GM10847 (cell line): ENCODE results near the gene IQSEC1.

Source experiments
- POLR2A ChIP-seq: IDR thresholded peaks from 2 replicates; pipeline ENCODE4 v1.6.1; 2011; ENCODE audit not compliant: insufficient read length; ENCODE audit errors: extremely low read depth

IQSEC1 gene

DNA sequence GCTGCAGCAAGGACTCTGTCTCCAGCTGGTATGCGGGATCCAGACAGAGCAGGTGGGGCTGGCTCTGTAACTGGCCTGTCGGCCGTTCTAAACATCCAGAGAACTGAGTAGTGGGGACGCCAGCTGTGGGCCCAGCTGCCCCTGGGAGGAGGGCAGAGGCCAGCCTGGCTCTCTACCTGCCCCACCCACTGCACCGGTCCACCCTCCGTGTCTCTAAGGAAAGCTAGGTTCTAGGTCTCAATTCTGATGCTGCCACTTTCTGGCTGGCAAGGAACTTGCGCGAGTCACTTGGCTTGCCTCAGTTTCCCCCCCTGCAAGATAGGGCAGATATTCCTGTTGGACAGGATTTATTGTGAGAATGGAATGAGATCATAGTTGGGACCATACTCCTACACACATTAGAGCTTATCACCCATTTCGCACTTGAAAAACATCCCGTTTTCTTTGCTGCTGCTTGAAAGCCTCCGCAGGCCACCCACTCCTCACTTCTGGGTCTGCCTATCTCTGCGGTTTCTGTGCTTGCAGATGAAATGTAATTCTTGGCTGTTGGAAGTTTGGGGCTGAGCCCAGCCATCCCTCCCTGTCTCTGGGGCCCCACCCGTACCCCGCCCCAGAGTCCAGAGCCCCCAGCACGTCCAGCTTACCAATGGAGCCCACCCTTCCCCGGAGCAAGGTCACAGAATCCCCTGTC, 65.8 kb downstream of the IQSEC1 start:
- TF ChIP-seq POLR2A, result no peak

DNA sequence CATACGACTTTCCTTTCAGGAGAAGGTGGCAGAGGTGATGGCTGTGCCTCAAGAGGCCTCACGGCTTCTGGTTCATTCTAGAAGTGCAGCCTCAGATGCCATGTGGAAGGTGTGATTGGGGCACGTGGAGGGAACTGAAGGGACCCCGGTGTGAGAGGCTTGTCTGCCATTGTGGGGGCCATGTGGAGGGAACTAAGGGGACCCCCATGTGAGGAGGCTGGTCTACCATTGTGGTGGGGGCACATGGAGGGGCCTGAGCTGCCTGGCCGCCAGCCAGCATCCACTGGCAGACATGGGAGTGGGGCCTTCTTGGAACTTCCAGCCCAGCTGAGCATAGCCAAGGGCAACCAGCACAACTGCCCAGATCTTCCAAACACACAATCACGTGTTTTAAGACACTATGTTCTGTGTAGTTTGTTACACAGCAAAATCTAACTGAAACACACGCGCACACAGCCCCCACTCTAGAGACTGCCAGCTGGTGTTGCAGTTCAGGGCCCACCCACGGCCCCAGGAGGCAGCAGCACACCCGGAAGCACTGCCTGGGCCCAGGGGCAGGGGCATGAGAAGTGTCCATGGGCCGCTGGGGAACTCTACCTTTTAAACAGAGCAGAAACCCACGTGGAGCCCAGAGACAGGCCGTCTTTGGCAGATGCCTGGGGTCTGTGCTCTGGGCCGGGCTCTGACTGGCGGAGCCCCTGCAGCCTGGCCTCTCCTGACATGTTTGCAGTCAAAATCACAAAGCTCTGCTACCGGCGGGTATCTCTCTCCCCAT, 66.8 kb downstream of the IQSEC1 start:
- no peak for TF ChIP-seq POLR2A

GRCh38 chr3:13005301-13005700, 67.9 kb downstream of the IQSEC1 start:
- no peak for TF ChIP-seq POLR2A

- no peak for TF ChIP-seq POLR2A
These were observed 68.9 kb downstream of the IQSEC1 start for GRCh38 chr3:13004376-13004775.

GRCh38 chr3:13003608-13004007, 69.6 kb downstream of the IQSEC1 start:
- TF ChIP-seq POLR2A, result no peak

GRCh38 chr3:13002398-13003124, 70.7 kb downstream of the IQSEC1 start:
- TF ChIP-seq POLR2A, result no peak

DNA sequence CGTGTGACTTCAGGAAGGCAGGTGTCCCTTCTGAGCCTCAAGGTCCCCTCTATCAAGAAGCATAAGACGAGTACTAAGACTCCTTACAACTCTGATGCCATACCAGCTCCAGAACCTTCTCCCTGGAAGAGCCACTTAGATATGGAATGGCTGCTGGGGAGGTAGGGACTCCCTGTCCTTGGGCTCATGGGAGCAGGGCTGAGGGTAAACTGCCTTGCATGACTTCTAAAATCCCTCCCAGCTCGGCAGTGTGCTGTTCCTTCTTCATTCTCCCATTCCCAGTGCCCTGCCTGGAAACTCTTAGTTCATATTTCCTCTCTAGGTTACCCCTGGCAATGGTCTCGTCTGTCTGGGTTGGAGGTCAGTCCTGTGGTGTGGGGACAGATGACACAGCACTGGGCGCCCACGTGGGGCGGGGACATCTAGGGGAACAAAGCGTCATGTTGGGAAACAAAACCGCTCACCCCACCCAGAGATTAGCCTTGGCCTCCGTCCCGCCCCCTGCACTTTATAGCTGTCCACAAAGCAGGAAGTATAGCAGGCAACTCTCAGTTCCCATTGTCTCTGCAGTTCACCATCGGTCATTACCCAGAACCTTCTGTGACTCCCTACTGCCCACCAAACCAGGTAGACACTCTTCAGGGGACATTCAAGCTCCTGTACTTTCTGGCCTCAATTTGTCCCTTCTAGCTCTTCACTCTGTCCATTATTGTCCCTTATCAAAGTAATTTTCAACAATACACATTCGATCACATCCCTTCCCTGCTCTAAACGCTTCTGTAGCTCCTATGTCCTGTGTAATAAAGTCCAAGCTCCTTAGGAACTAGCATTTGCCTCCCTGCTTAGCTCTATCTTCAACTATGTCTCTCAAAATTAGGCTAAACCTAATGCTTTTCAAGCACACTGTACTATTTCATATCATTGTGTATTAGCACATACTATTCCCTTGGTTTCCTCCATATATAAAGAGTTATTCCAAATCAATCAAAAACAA, 73.8 kb downstream of the IQSEC1 start:
- TF ChIP-seq POLR2A, result no peak

GRCh38 chr3:12998648-12999047, 74.6 kb downstream of the IQSEC1 start:
- no peak for TF ChIP-seq POLR2A

DNA sequence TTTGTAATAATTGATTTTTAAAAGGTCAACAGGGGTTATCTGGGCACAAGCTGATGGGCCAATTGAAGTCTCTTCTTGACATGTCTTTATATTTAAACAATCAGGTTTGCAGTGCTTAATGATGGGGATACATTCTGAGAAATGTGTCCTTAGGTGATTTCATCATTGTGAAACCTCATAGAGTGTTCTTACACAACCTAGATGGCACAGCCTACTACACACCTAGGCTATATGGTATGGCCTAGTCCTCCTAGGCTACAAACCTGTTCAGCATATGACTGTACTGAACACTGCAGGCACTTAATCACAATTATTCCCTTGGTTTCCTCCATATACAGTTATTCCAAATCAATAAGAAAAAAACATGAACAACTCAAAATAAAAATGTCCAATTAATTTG, 75.8 kb downstream of the IQSEC1 start:
- no peak for TF ChIP-seq POLR2A

DNA sequence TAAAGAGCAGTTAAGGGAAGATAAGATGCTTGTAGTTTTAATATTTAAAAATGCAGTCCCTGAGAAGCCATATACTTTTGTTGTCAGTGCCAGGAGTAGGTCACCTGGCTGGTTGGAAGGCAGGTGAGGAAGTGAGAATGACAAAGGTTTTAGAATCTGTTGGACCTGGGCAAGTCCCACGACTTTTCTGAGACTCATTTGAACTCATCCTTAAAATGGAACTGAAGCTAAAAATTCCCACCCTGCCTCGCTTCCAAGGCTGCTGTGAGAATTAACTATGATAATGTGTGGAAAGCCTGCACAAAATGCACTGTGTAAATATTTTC, 77.1 kb downstream of the IQSEC1 start:
- no peak for TF ChIP-seq POLR2A

DNA sequence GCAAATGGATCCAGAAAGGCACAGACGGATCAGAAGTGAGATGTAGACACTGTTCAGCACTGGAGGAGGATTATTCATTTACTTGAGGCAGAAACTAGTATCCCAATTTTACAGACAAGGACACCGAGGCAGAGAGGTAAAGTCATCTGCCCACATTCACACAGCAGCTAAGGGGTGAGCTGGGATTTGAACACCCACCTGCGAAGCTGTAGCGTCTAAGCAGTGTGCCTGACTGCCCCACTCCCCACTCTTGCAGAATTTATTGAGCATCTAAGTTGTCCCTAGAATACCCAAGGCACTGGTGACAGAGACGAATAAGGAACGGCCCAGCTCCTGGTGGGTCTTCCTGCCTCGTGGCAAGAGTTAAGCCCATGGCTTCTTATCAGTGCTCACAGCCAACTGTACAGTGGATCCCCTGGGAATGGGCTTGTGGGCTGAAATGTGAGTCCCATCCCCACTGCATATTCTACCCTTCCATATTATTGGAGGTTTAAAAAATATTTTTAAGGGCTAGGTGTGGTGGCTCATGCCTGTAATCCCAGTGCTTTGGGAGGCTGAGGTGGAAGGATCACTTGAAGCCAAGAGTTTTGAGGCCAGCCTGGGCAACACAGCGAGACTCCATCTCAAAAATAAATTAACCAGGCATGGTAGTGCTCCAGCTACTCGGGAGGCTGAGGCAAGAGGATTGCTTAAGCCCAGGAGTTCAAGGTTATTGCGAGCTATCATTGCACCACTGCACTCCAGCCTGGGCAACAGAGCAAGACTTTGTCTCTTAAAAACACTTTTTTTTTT, 77.6 kb downstream of the IQSEC1 start:
- TF ChIP-seq POLR2A, result no peak

- peak; percentile 12 for TF ChIP-seq POLR2A
These were observed 78.4 kb downstream of the IQSEC1 start for GRCh38 chr3:12994607-12995388.

DNA sequence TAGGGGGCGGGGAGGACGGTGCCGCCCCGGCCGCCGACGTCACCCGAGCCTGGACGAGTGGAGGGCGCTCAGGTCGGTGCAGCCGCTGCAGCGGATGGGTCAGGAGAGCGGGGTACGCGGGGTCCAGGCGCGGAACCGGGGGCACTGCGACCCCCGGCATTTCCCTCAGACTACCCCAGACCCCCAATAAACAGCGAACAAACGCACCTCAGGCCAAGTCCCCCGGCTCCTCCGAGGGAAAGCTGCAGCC, 78.9 kb downstream of the IQSEC1 start:
- TF ChIP-seq POLR2A, result no peak
